Tibial artery (tissue), 4 donors: ENCODE results near the gene TFAP2A.

Experiments
- DNase-seq, 2 donors: peaks; one replicate each; pipeline ENCODE4 v3.0.0-alpha.2; 2019
- H3K27ac ChIP-seq, 2 donors: fragments of 200-600 bp; sonication (generic) in 1 of 2; 1 replicate in 1 of 2; 2 replicates in 1 of 2; pipeline ENCODE4 v1.5.1; 2018 to 2019; ENCODE audit warnings: mild to moderate bottlenecking in 1 of 2
- H3K27me3 ChIP-seq, 2 donors: fragments of 200-600 bp; sonication (generic) in 1 of 2; one replicate each; pipeline versions ENCODE4 v1.5.1 to v1.6.0; 2016 to 2019
- H3K36me3 ChIP-seq, 3 donors: fragments of 200-600 bp; sonication (generic) in 2 of 3; one replicate each; pipeline ENCODE4 v1.5.1; 2016 to 2019; ENCODE audit warnings: mild to moderate bottlenecking in 2 of 3
- H3K4me1 ChIP-seq, 4 donors: fragments of 200-600 bp; sonication (generic) in 2 of 4; 1 replicate in 3 of 4; 2 replicates in 1 of 4; pipeline ENCODE4 v1.5.1; 2016 to 2019
- H3K4me3 ChIP-seq, 2 donors: fragments of 200-600 bp; sonication (generic) in 1 of 2; 1 replicate in 1 of 2; 2 replicates in 1 of 2; pipeline ENCODE4 v1.5.1; 2018 to 2019; ENCODE audit warnings: mild to moderate bottlenecking in 2 of 2
- H3K9me3 ChIP-seq, 3 donors: fragments of 200-600 bp; sonication (generic) in 1 of 3; one replicate each; pipeline ENCODE4 v1.5.1; 2016 to 2019
- CTCF ChIP-seq, 2 experiments: fragments of 200-600 bp in 1 of 2; fragments of 450-650 bp in 1 of 2; IDR thresholded peaks; one replicate each; pipeline ENCODE4 v1.5.1; 2017 to 2019; ENCODE audit warnings: antibody characterized with exemption in 2 of 2, mild to moderate bottlenecking in 1 of 2, moderate library complexity in 1 of 2
- intact Hi-C: fragments of 100-400 bp; cut with DNase I; formaldehyde crosslinking; loops from one replicate; pipeline ENCODE4 v1.15.0; 2023; ENCODE audit warnings: low total_unique reads

The TFAP2A gene

GRCh38 chr6:10421158-10421920 lies 6.5 kb upstream of the TFAP2A start:
- H3K4me1 ChIP-seq = peaks cover 0 to 31% (median 16%) of the 10 kb centered on the region in 4 donors

GRCh38 chr6:10420546-10421157 lies 5.8 kb upstream of the TFAP2A start:
- intact Hi-C loops = no loop called here
- Histone ChIP-seq H3K4me1 (peaks cover 0 to 26% (median 11%) of the 10 kb centered on the region in 4 donors), H3K4me3 (no peak overlapping the region)

More at GRCh38 chr6:10421158-10421920, 6.5 kb upstream of the TFAP2A start:
- DNase-seq = no peak
- peaks cover 7 to 92% of the 10 kb centered on the region in 2 donors for H3K27me3 ChIP-seq
- no peak overlapping the region for H3K4me3 ChIP-seq
- no peaks in the 10 kb centered on the region for H3K36me3 ChIP-seq
- intact Hi-C loops = no loop called here
- TF ChIP-seq CTCF (IDR thresholded peaks at IDR 0.05) = no peak
- no peaks in the 10 kb centered on the region for H3K9me3 ChIP-seq
- no peak overlapping the region for H3K27ac ChIP-seq

DNA sequence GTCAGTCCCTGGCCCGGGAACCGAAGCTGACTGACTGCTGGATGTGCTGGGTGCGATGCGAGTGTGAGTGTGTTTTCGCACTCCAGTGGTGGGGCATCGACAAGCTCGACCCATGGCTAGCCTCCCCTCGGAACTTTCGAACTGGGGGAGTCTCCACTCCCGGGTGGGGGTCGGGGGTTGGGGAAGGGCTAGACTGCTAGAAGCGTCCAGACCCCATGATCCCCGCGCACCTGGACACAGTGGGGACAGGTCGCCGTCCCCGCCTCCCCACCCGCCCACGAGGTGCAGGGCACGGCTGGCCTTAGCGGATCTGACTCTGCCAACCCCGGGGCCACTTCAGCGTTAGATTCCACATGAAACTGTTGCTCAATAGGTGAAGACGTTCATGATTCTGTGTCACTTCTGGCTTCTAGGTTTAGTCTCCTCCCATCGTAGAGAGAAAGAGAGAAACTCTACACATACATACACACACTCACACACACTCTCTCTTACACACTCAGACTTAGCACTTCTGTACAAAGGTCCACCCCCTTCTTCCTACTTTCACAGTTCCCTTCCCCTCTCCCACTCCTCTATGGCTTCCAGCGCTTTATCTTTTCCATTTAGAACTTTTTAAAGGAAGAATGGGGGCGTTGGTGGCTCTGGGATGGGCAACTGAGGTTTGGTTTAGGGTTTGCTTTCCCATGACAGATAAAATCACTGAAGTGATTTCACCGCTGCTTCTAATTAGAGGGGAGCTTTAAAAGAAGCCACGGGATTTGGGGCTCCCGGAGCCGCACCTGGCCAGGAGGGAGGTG lies 5.1 kb upstream of the TFAP2A start:
- Histone ChIP-seq H3K36me3 (no peaks in the 10 kb centered on the region), H3K9me3 (no peaks in the 10 kb centered on the region), H3K4me1 (peaks cover 0 to 25% (median 14%) of the 10 kb centered on the region in 4 donors), H3K27me3 (peaks cover 7 to 97% of the 10 kb centered on the region in 2 donors), H3K4me3 (no peak overlapping the region), H3K27ac (no peak overlapping the region)
- no peak for DNase-seq
- intact Hi-C loops = no loop called here
- no peak for TF ChIP-seq CTCF (IDR thresholded peaks at IDR 0.05)

More at GRCh38 chr6:10420546-10421157, 5.8 kb upstream of the TFAP2A start:
- Histone ChIP-seq H3K27ac (no peak overlapping the region), H3K9me3 (no peaks in the 10 kb centered on the region), H3K36me3 (no peaks in the 10 kb centered on the region), H3K27me3 (peaks cover 7 to 92% of the 10 kb centered on the region in 2 donors)
- no peak for TF ChIP-seq CTCF (IDR thresholded peaks at IDR 0.05)
- DNase-seq = no peak

GRCh38 chr6:10418862-10419748 lies 4.2 kb upstream of the TFAP2A start:
- no peak for TF ChIP-seq CTCF (IDR thresholded peaks at IDR 0.05)
- Histone ChIP-seq H3K4me1 (peaks cover 0 to 33% (median 22%) of the 10 kb centered on the region in 4 donors), H3K4me3 (no peak overlapping the region), H3K27me3 (peaks cover 7 to 100% of the 10 kb centered on the region in 2 donors), H3K36me3 (no peaks in the 10 kb centered on the region), H3K27ac (no peak overlapping the region), H3K9me3 (no peaks in the 10 kb centered on the region)
- intact Hi-C loops = no loop called here
- DNase-seq = no peak

DNA sequence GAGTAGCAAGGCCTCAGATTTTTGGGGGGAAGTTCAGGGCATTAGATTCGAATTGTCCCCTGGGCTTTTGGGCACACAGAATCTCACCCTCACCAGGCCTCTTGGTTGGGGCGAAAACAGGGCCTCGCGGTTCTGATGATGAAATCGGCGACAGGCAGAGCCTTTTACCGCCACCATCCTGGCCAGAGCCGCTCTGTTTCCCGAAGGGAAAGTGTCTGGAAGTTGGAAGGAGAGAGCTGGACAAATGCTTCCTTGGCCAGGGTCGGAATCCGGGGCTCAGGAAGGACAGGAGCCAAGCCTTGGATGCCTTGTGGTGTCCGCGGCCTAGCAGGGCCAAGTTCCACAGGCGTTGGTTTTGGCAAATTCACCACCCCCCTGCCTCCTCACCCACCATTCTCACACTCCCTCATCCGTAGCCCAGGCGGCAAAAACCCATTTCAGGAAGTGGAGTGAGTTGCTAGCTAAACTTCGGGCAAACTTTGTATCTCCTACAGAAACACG lies 3.5 kb upstream of the TFAP2A start:
- peaks cover 7 to 100% of the 10 kb centered on the region in 2 donors for H3K27me3 ChIP-seq
- no peak for DNase-seq

More for the DNA sequence above, 3.5 kb upstream of the TFAP2A start:
- Histone ChIP-seq H3K36me3 (no peaks in the 10 kb centered on the region), H3K4me1 (peaks cover 2 to 40% (median 29%) of the 10 kb centered on the region in 4 donors), H3K27ac (no peak overlapping the region), H3K9me3 (no peaks in the 10 kb centered on the region), H3K4me3 (no peak overlapping the region)
- TF ChIP-seq CTCF (IDR thresholded peaks at IDR 0.05) = no peak
- intact Hi-C loops = no loop called here
